Measurements from ENCODE around the gene CES1.

DNA sequence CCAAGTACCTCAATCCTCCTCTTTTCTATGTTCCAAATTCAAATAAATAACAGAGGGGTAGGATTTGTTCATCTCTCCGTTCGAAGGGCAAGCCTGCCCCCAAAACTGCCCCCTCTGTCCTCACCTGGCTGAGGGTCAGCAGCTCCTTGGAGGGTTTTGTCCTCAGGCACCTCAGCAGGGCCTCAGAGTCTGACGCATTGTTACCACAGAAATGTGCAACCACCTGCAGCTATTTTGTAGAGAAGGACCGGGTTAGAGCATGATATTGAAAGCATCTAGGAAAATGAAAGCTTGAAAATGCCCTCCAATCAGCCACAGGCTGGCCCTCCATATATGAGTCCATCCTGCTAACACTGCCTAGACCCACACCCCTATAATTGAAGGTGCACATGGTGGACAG is 28.4 kb upstream of the CES1 start:
- TF ChIP-seq POLR2A (IDR thresholded peaks at IDR 0.05): no peak
- TF ChIP-seq, protein P1, sequence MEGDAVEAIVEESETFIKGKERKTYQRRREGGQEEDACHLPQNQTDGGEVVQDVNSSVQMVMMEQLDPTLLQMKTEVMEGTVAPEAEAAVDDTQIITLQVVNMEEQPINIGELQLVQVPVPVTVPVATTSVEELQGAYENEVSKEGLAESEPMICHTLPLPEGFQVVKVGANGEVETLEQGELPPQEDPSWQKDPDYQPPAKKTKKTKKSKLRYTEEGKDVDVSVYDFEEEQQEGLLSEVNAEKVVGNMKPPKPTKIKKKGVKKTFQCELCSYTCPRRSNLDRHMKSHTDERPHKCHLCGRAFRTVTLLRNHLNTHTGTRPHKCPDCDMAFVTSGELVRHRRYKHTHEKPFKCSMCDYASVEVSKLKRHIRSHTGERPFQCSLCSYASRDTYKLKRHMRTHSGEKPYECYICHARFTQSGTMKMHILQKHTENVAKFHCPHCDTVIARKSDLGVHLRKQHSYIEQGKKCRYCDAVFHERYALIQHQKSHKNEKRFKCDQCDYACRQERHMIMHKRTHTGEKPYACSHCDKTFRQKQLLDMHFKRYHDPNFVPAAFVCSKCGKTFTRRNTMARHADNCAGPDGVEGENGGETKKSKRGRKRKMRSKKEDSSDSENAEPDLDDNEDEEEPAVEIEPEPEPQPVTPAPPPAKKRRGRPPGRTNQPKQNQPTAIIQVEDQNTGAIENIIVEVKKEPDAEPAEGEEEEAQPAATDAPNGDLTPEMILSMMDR (IDR thresholded peaks at IDR 0.05): no peak
